GM18526 (cell line): Measurements from ENCODE around the gene PROZ.

Experiments used
- POLR2A ChIP-seq: IDR thresholded peaks from 3 replicates; pipeline ENCODE4 v1.6.1; 2011; ENCODE audit not compliant: insufficient read length; ENCODE audit errors: extremely low read depth

PROZ gene

GRCh38 chr13:113176280-113176679 lies 17.8 kb downstream of the PROZ start:
- TF ChIP-seq POLR2A = no peak

GRCh38 chr13:113176822-113177221 lies 18.4 kb downstream of the PROZ start:
- no peak for TF ChIP-seq POLR2A

DNA sequence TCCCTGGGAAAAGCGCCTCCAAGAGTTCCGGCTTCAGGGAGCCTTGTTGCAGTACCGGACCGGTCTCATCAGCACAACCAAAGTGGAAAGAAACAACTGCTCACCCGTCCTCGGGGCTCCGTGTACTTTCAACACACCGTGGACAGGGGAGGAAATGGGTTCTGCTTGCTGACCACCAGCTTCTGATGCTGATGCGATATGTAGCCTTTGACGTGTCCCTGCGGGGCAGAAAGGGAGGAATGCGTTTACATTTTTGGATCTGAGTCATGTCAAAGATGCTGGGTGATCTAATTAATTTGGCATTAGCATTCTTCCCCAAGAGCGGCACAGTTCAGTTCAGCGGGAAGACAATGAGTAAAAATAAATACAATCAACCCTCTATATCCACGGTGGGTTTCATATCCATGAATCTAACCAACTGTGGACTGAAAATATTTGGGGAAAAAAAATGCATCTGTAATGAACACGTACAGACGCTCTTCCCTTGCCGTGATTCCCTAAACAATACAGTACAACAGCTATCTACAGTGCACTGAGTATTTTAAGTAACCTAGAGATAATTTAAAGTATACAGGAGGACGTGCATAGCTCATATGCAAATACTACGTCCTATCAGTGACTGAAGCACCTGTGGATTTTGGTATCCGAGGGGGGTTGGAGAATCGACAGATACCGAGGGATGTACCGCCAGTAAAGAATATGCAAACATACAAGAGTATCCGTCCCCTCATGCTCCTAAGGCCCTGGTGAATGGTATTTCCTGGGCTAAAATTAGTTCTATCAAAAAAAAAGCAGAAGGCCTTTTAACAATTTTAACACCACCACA lies 19.8 kb downstream of the PROZ start:
- TF ChIP-seq POLR2A = no peak

DNA sequence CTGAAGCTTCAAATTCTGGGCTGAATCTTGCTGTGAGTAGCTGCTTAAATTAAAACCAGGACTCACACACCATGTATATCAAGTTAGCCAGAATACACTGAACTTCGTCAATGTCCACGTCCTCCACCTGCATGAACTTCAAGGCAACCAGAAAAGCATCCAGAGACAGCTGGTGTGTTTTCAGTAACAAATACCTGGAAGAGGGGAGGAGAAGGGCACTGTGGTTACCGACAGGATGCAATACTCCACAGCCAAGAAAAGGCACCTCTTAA lies 20.4 kb downstream of the PROZ start:
- TF ChIP-seq POLR2A = no peak

DNA sequence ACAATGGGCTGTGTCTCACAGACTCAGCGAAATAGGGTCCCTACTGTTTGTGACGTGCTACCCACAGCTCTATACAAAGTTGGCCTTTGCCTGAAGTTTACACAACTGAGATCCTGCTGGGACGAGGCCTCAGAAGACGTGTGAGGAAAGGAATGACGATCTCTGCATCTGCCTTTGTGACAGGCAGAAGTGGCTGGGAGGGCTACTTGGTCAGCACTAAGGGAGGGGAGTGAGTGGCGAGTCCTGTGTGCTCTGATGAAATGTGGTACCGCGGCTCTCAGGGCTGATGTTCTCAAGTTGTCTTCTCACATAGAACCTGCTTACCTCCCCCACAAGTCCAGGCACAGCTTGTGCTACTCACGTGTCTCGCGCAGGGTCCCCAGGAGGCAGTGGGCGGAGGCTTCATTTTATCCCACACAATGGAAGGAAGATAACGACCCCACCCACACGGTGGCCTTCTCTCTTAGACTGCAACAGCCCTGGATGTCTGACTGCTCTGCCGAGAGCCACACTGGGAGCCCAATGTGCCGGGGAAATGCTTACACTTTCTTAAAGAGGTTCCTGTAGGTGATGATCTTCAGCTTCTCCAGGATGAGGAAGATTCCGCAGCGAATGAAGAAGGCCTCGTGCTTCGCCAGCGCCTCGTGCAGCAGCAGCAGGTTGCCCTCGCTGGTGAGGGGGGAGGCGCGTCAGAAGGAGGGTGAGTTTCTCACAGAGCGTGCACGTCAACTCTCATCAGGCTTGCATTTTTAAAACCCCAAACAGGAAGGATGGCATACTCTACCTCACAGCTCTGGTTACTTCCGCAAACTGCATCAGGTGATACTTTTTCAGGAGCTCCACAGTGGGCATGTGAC lies 21.2 kb downstream of the PROZ start:
- no peak for TF ChIP-seq POLR2A

- TF ChIP-seq POLR2A = no peak
These were observed 23.6 kb downstream of the PROZ start for GRCh38 chr13:113182046-113182445.

- TF ChIP-seq POLR2A = no peak
These were observed 25.1 kb downstream of the PROZ start for GRCh38 chr13:113183450-113184129.

- TF ChIP-seq POLR2A = no peak
These were observed 26.4 kb downstream of the PROZ start for GRCh38 chr13:113184568-113185440.

DNA sequence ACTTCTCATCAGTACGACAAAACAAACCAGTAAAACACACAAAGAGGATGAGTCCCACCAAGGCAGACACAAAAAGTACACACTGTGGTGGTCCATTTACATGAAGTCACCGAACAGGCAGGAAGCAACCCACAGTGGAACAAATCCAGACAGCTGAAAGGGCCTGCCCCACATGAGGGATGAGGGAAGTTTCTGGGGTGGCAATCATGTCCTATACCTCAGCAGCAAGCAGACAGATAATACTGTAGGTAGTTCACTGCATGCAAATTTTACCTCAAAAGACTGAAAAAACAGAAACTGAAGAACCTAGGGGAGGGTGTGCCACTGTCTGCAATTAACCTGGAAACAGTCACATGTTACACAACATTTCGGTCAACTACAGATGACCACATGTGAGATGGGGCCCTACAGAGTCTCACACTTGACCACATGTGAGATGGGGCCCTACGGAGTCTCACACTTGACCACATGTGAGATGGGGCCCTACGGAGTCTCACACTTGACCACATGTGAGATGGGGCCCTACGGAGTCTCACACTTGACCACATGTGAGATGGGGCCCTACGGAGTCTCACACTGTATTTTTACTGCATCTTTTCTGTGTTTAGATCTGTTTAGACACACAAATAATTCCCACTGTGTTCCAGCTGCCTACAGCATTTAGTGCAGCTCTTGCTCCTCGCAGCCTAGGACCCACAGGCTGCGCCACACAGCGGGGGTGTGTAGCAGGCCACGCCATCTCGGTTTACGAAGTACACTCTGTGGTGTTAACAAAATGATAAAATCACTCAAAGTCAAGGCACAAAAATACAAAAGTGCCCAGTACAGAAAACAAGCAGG lies 27.8 kb downstream of the PROZ start:
- TF ChIP-seq POLR2A = no peak

DNA sequence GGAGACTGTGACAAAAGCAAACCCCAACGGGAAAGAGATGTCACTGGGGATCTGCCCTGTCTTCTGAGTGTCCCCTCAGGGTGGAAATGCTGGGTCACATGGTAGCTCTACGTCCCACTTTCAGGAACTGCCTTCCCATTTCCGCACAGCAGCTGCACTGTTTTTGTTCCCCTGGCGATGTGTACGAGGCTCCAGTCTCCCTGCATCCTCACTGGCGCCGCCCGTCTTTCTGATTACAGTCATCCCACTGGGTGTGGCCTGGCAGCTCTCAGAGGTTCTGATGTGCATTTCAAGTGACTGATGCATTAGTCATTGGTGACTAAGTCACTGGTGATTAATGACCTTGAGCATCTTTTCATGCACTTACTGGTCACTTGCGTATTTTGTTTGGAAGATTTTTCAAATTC lies 28.8 kb downstream of the PROZ start:
- no peak for TF ChIP-seq POLR2A

DNA sequence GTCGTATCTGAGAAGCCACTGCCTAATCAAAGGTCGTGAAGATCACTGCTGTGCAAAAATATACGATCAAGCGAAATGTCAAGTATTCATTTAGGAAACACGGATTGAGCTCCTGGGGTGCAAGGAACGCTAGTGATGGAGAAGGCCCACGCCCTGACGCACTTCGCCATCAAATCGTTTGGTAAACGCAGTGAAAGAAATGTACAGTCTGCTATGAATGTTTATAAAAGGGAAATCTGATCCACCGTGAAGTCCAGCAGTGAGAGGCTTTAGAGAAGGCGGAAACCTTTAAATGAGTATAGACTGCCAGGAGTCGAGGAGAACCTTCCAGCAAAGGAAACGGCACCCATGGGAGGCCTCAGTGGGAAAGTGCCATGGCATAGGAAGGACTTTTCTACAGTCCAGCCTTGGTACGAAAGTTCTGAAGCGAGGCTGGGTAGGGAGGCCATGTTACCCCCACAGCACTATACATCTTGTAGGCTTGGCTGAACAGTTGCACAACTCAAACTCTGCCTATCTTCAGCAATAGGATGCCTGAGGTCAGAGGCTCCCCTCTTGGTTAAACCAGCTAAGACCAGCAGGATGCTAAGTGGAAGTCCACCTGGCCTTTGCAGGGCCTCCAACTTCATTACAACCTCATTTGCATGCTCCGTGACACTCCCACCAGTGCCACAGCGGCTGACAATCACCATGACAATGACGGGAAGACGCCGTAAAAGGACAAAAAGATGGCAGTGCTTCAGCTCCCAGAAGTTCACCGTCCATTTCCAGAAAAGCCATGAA lies 29.6 kb downstream of the PROZ start:
- TF ChIP-seq POLR2A = no peak

DNA sequence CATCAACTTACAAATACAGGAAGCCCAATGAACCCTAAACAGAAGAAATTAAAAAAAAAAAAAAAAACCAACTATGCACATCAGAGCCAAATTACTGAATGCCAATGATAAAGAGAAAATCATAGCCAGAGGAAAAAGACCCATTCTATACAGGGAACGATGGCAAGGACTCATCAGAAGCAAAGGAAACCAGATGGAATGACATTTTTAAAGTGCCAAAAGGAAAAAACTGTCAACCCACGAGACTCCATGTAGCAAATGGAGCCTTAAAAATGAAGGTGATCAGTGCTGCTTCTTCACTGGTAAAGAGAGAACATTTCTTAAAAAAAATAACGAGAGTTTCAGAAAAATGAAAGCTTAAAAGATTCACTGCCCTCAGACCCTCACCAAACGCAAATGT lies 31.7 kb downstream of the PROZ start:
- TF ChIP-seq POLR2A = no peak

- TF ChIP-seq POLR2A = no peak
These were observed 33.8 kb downstream of the PROZ start for GRCh38 chr13:113192279-113192678.
